Activated naive CD4-positive, alpha-beta T cell treated with anti-CD3 and anti-CD28 coated beads, Interleukin-2, amount 50 U/mL, for 72 hours (primary cell): Measurements from ENCODE around the gene GABRR3. TPM values are rescaled to one million over a fixed set of nuclear protein-coding genes. Genes with fewer than 3 reads are reported as not detected.

Experiments used
- ATAC-seq, 2 donors: fragments of 150-1000 bp; cut with Tn5 transposase; 2 replicates each; pipeline ENCODE4 v1.10.0; 2021; ENCODE audit warnings: mild to moderate bottlenecking in 2 of 2, moderate library complexity in 2 of 2
- DNase-seq, 2 donors: peaks; one replicate each; pipeline ENCODE4 v3.0.0; 2021 to 2022; ENCODE audit warnings: low spot score in 2 of 2
- H3K27ac Mint-ChIP-seq, 2 donors: one replicate each; pipeline ENCODE4 v1.8.0; 2022; ENCODE audit warnings: mild to moderate bottlenecking in 2 of 2, mixed read lengths in 2 of 2
- H3K36me3 Mint-ChIP-seq, 2 donors: one replicate each; pipeline ENCODE4 v1.8.0; 2022; ENCODE audit warnings: mixed read lengths in 2 of 2
- H3K9me3 Mint-ChIP-seq, 2 donors: one replicate each; pipeline ENCODE4 v1.8.0; 2022; ENCODE audit warnings: mixed read lengths in 2 of 2
- total RNA-seq, 2 donors: library from RNA; stranded (reverse); gene quantifications; one replicate each; pipeline ENCODE4 v1.2.3, GENCODE V29; 2022

Gene GABRR3
- total RNA-seq, 2 donors from 2014 or later = not detected

DNA sequence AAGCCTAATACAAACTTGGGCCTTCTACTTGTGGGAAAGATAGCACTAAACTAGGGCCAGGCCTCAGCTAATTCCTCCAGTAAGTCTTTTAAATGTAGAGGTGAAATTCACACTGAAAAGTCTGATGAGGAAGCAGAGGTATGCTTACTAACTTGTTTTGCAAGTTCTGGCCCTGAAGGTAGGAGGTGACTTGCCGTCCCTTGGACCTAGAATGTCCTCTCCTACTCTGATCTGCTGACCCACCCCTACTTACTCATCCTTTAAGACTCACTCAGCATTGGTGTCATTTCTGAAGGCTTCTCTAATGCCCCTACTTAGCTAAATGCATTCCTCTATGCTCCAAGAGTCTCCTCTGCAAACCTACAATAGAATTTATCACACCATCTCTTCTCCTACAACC lies 82.2 kb downstream of the GABRR3 start:
- Mint-ChIP-seq H3K9me3 (no peaks in the 10 kb centered on the region), H3K27ac (no peak overlapping the region), H3K36me3 (peaks cover 20 to 26% of the 10 kb centered on the region in 2 donors)
- ATAC-seq (no peak), DNase-seq (no peak)

DNA sequence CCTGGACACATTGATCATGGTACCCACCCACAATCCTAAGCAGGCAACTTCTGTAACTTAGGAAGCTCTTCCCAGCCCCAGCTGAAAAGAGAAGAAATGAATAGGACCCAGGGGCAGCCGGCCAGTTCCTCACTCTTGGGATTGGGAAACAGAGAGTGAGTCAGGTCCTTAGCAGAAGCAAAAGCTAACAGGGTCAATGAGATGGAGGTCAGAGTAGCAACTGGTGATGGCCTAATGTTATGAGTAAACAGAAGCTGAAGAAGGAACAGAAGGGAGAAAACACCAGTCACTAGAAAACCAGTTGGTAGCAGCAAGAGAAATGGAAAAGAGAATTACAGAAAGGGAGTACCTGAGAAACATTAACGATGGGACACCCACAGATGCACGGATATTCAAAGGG lies 82.8 kb downstream of the GABRR3 start:
- Mint-ChIP-seq H3K9me3 (no peaks in the 10 kb centered on the region), H3K27ac (no peak overlapping the region), H3K36me3 (peaks cover 20 to 26% of the 10 kb centered on the region in 2 donors)
- ATAC-seq = no peak
- DNase-seq = no peak

DNA sequence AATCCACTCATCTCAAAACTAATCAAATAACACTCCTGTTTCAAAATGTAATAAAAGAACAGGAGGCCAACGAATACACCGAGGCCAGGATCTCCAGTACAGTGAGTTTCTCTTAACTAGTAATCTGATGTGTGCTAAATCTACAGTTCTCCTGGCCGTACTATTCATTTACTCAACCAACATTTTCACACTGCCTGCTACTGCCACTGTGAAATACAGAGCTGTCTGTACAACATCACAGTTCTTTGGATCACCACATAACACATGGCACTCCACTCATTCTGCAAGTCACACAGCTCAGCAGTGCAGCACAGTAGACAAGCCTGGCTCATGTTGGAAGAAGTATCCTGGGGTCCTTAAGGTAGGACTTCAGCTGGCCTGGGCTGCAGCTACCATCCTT lies 84.8 kb downstream of the GABRR3 start:
- ATAC-seq (peak in 1 of 2 donors; percentile 85), DNase-seq (no peak)
- H3K9me3 Mint-ChIP-seq = no peaks in the 10 kb centered on the region
- no peak overlapping the region for H3K27ac Mint-ChIP-seq
- peaks cover 20 to 26% of the 10 kb centered on the region in 2 donors for H3K36me3 Mint-ChIP-seq

DNA sequence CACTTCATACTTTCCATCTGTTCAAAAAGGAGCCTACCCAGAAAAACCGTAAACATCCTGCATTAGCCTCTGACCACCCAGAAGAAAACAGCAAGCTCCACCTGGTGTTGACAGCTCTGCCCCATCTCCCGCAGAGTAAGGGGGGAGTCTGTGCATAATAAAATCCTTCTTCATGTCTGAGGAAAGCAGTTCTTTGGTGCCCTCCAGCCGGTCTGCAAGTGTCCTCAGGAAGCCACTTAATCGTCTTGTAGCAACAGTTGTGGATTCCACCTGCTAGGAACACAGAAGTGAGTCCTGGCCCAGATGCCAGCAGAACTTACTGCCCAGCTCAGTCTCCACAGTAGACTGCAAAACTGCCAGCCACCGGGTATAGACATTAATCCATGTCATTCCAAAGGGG lies 85.4 kb downstream of the GABRR3 start:
- Mint-ChIP-seq H3K36me3 (peaks cover 20 to 26% of the 10 kb centered on the region in 2 donors), H3K27ac (no peak overlapping the region), H3K9me3 (no peaks in the 10 kb centered on the region)
- DNase-seq = no peak
- no peak for ATAC-seq

DNA sequence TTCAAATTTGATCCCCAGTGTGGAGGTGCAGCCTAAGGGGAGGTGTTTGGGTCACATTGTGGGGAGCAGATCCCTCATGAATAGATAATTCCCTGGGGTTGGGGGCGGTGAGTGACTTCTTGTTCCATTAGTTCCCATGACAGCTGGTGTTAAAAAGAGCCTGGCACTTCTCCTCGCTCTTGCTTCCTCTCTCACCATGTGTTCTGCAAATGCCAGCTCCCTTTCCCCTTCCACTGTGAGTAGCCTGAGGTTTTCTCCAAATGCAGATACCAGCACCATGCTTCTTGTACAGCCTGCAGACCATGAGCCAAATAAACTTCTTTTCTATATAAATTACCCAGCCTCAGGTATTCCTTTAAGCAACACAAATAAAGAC lies 86.0 kb downstream of the GABRR3 start:
- no peaks in the 10 kb centered on the region for H3K9me3 Mint-ChIP-seq
- no peak for ATAC-seq
- no peak for DNase-seq
- no peak overlapping the region for H3K27ac Mint-ChIP-seq
- H3K36me3 Mint-ChIP-seq = peaks cover 20 to 26% of the 10 kb centered on the region in 2 donors

DNA sequence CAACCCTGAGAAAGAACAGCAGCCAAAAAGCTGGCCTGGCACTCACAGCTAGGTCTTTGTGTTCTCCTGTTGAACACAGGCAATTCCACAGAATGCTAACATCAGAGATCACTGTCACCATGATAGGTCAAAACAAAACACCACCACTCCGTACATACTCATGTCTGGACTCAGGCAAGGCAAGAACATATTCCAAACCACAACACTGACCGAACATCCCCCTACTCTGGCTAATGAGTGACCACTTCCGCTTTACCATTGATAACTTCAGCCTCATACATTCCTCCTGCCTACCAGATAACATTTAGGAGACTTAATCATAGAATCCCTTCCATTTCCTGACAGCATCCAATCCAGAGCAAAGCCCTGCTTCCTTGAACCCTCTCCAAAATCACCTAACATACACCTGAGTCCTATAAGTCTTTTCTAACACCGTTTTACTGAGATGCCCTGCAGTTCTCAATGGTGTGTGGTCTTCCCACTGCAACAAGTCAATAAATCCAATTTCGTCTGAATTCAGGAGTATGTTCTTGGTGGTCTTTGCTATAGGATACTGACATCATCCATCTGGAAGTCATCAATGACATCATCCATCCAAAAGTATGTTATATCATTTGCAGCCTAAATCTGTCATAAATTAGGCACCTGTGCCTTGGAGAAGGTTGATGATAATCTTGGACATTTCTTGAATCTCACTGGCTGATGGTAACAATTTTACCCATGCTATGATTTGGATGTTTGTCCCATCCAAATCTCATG lies 86.6 kb downstream of the GABRR3 start:
- no peak overlapping the region for H3K27ac Mint-ChIP-seq
- ATAC-seq = no peak
- no peaks in the 10 kb centered on the region for H3K9me3 Mint-ChIP-seq
- H3K36me3 Mint-ChIP-seq = peaks cover 20 to 26% of the 10 kb centered on the region in 2 donors
- DNase-seq = no peak

DNA sequence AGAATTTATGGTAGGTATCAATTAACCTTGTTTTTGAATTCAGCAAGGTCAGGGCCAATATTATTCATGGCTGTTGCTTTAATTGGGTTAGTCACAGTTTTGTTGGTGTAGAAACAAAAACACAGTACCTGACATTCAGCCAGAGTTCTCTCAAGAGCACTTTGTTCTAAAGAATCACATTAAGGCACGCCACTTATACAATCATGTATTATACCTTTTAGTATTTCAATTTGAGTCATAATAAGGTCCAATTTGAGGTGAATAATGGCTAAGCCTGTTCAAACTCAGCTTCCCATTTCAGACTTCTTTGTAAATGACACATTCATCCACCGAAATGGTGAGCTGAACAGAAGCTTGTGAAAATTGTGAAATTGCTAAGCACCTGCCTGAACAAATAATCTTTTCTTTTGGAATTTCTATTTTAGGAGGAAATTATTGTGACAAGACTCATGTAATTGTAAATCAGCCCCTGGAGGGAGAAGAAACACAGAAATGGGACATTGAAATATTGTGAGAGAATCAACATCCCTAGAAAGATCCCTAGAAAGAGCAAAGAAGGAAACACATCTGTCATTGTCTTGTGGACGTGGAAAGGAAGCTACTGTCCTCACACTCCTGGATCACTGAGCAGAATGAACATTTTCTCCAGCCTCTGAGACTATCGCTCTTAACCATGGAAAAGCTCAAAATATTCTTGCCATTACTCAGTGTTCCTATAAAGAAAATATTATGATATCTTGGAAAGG lies 92.1 kb downstream of the GABRR3 start:
- no peaks in the 10 kb centered on the region for H3K36me3 Mint-ChIP-seq
- peak; percentile 63 to 97 for ATAC-seq
- peak overlapping the region; percentile 60 to 67 for H3K27ac Mint-ChIP-seq

DNA sequence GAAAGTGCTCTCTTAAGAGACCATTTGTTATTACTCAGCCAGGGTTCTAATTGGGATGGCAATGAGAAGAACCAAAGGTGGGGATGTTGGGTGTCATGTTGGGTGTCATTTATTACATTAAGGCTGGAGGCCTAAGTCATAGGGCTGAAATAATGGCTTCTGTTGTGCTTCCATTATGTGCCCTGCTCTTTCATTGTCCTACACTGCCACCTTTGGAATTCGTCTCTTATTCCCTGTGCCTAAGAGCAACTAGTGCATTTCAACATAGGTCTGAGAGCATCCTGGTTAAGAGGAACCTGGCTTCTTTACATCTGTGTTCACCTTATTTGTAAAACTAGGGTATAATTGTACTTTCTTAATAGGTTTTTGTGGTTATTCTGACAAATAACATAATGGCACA lies 95.1 kb downstream of the GABRR3 start:
- no peak for ATAC-seq

More for the DNA sequence above, 92.1 kb downstream of the GABRR3 start:
- no peaks in the 10 kb centered on the region for H3K9me3 Mint-ChIP-seq
- no peak for DNase-seq

DNA sequence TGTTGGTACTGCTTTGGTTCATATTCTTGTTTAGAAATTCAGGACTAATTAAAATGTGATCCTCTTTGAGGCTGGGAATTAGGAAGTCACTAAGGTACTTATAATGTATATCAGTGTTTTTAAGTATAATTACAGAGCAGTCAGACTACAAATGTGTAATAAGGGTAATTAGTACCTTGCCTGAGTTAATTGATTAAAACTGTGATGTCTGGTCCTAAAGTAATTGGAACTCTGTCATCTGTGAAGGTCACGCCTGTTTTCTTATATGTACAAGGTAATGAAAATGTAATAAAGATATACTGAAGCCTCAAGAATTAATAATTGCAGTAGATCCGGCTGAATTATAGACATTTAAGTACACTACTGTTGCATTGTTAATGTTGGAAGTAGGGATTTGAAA lies 95.7 kb downstream of the GABRR3 start:
- Mint-ChIP-seq H3K9me3 (no peaks in the 10 kb centered on the region), H3K36me3 (peaks cover 0 to 23% of the 10 kb centered on the region in 2 donors), H3K27ac (no peak overlapping the region)
- ATAC-seq (no peak), DNase-seq (no peak)

More for the DNA sequence above, 95.1 kb downstream of the GABRR3 start:
- no peak for DNase-seq
- peaks cover 0 to 23% of the 10 kb centered on the region in 2 donors for H3K36me3 Mint-ChIP-seq
- H3K27ac Mint-ChIP-seq = no peak overlapping the region
- no peaks in the 10 kb centered on the region for H3K9me3 Mint-ChIP-seq

DNA sequence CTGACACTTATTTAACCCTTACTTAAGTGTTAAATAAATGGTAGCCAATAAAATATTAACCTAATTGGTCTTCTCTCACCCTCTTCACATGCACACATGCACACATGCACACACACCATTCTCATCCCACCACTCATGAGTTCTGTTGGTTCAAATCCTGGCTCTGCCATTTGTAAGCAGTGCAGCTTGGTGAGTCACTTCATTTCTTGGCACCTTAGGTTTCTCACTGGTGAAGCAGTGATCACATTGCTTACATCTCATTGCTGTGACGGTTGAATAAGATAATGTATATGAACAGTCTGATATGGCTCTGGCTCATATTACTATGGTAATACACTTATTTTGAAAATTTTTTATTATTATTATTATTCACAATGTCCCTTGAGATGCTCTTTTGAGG lies 96.7 kb downstream of the GABRR3 start:
- no peaks in the 10 kb centered on the region for H3K9me3 Mint-ChIP-seq
- H3K36me3 Mint-ChIP-seq = peaks cover 0 to 23% of the 10 kb centered on the region in 2 donors
- no peak overlapping the region for H3K27ac Mint-ChIP-seq
- no peak for ATAC-seq
- DNase-seq = no peak

DNA sequence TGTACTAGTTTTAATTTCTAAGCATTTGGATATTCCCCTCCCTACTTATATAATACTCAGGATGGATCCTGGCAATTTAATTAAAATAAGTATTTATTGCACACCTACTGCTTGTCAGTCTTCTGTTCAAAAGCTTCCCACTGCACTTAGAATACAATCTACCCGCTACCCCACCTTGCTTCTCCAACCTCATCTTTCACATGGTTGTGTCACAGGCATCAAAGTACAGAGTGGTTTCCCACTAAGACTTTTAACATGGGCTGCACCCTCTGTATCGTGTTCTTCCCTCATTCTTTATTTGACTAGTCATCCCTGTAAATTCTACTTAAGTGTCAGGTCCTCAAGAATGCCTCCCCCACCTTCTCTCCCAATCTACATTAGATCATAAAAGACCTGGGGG lies 97.9 kb downstream of the GABRR3 start:
- H3K36me3 Mint-ChIP-seq = peaks cover 0 to 28% of the 10 kb centered on the region in 2 donors
- no peak overlapping the region for H3K27ac Mint-ChIP-seq
- ATAC-seq = peak in 1 of 2 donors; percentile 42
- DNase-seq = no peak
- no peaks in the 10 kb centered on the region for H3K9me3 Mint-ChIP-seq

DNA sequence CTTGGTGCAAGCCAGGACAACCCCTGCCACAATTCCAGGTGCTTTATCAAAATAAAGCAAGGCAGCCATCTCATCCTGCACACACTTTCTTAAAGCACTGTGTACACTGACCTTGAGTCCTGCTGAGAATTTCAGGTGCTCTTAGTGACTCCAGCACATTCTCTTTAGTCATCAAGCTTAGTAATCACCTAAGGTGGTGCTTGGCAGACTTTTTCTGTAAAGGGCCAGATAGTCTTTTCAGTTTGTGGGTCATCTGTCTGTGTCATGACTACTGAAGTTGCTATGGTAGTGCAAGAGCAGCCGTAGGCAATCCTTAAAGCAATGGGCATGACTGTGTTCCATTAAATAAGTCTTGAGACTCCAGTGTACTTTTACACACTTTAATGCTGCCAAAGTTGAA lies 99.3 kb downstream of the GABRR3 start:
- ATAC-seq = peak; percentile 63 to 78

More for the DNA sequence above, 99.3 kb downstream of the GABRR3 start:
- peak overlapping the region in 1 of 2 donors; percentile 12 for H3K27ac Mint-ChIP-seq
- DNase-seq = no peak
- H3K9me3 Mint-ChIP-seq = peaks cover 6% of the 10 kb centered on the region in 2 donors
- H3K36me3 Mint-ChIP-seq = peaks cover 7 to 36% of the 10 kb centered on the region in 2 donors

Other genes starting within 250 kb of the GABRR3 start
- 10 to 100 TPM in 1 of 2 donors, 1 to 10 TPM in 1; 1.3 to 10.6 TPM for gene CRYBG3, start 213.3 kb downstream of the GABRR3 start, total RNA-seq
- 10 to 100 TPM in 1 of 2 donors, 1 to 10 TPM in 1; 9.3 to 38.9 TPM for gene RIOX2, start 62.9 kb downstream of the GABRR3 start, total RNA-seq
- gene OR5AC2, start 51.9 kb upstream of the GABRR3 start, total RNA-seq = not detected
- not detected for gene OR5H1, start 95.4 kb upstream of the GABRR3 start, total RNA-seq
- under 1 TPM in 1 of 2 donors, not detected in 1; 0.02 TPM for gene OR5H14, start 112.2 kb upstream of the GABRR3 start, total RNA-seq
- gene OR5H15, start 131.4 kb upstream of the GABRR3 start, total RNA-seq = not detected
- not detected for gene OR5H6, start 228.9 kb upstream of the GABRR3 start, total RNA-seq
- not detected for gene OR5H2, start 247.2 kb upstream of the GABRR3 start, total RNA-seq